GM13976 (cell line): Measurements from ENCODE around the gene QSOX2.

Source experiments
- DNase-seq: peaks from one replicate; pipeline ENCODE4 v3.0.0; 2012; ENCODE audit warnings: low spot score
- in situ Hi-C: fragments of 300-500 bp; cut with MboI; formaldehyde crosslinking; loops from one replicate; pipeline ENCODE4 v1.12.0; 2022; ENCODE audit warnings: low sequenced_read_pairs, mixed read lengths, inconsistent platforms; ENCODE audit not compliant: unreplicated experiment
- TF ChIP-seq, protein P1 (sequence below): IDR thresholded peaks from 2 replicates; pipeline ENCODE4 v1.5.1; 2012; ENCODE audit warnings: borderline replicate concordance, mild to moderate bottlenecking; ENCODE audit not compliant: insufficient read depth; ENCODE audit errors: extremely low read depth, missing control alignments, control extremely low read depth

Gene QSOX2

DNA sequence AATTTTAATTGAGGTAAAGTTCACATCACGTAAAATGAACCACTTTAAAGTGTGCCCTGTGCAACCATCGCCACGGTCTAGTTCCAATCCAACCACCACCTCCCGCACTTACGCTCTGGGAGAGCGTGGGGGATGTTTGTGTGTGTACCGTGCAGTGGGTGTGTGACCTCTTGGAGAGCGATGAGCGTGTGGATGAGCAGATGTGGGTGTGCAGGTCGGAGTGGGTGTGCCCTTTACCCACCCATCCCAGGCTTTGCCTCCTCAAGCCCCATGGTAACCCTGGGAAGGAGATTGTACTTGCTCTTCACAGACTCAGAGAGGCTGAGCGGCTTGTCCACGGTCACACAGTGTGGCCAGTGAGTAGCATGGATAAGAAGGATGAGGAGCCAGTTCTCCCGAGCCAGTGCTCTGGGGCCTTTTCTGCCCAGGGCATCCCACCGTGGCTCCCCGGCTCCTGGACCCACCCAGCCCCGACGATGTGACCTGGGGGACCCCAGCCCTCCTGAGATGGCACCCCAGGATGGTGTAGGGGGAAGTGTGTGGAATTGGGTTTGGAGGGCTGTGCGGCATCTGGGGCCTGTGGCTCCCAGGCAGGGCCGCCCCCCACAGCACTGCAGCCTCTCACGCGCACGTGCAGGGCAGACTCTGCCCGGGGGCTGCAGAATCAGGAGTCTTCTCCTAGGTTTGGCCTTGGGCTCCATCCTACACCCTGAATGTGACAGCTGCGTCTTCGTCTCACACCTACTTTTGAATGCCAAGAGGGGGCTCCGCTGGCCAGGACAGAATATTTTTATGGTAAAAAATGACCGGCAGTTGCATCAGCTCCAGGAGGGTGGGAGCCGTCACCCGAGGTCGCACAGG is 54.3 kb downstream of the QSOX2 start:
- TF ChIP-seq, protein P1, sequence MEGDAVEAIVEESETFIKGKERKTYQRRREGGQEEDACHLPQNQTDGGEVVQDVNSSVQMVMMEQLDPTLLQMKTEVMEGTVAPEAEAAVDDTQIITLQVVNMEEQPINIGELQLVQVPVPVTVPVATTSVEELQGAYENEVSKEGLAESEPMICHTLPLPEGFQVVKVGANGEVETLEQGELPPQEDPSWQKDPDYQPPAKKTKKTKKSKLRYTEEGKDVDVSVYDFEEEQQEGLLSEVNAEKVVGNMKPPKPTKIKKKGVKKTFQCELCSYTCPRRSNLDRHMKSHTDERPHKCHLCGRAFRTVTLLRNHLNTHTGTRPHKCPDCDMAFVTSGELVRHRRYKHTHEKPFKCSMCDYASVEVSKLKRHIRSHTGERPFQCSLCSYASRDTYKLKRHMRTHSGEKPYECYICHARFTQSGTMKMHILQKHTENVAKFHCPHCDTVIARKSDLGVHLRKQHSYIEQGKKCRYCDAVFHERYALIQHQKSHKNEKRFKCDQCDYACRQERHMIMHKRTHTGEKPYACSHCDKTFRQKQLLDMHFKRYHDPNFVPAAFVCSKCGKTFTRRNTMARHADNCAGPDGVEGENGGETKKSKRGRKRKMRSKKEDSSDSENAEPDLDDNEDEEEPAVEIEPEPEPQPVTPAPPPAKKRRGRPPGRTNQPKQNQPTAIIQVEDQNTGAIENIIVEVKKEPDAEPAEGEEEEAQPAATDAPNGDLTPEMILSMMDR: no peak
- in situ Hi-C loops: no loop called here
- no peak for DNase-seq

DNA sequence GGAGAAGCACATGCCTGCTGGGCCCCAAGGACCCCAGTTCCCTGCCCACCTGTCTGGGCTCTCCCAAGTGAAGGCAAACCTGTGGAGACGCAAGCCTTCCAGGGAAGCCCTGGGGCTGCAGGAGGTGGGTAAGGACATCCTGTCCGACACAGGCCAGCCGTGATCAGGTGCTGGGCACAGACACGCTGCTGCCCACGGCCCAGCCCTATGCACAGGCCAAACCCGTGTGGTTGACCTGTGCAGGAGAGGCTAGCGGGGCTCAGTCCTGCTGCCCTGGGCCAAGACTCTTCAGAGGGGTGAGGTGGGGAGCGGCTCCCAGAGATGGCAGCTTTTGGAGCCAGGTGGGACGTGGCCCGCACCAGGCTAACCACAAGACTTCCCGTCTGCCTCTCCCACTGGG is 55.0 kb downstream of the QSOX2 start:
- in situ Hi-C loops: no loop called here
- TF ChIP-seq, protein P1: no peak
- DNase-seq: no peak

DNA sequence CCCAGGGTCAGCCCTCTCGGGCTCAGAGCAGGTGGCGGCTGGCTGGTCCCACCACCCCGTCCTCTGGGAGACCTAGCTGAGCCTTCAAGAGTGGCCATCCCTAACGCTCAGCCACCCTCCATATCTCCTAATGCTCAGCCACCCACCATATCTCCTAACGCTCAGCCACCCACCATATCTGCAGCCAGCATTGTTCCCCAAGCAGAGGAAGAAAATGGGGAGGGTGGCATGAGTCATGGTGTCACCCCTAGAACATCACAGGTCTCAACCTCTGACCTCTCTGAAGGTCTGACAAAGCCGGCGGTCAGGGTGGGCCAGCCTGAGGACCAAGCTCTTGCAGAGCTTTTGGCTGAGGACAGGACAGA is 55.4 kb downstream of the QSOX2 start:
- TF ChIP-seq, protein P1: no peak
- DNase-seq: no peak
- in situ Hi-C loops: no loop called here

DNA sequence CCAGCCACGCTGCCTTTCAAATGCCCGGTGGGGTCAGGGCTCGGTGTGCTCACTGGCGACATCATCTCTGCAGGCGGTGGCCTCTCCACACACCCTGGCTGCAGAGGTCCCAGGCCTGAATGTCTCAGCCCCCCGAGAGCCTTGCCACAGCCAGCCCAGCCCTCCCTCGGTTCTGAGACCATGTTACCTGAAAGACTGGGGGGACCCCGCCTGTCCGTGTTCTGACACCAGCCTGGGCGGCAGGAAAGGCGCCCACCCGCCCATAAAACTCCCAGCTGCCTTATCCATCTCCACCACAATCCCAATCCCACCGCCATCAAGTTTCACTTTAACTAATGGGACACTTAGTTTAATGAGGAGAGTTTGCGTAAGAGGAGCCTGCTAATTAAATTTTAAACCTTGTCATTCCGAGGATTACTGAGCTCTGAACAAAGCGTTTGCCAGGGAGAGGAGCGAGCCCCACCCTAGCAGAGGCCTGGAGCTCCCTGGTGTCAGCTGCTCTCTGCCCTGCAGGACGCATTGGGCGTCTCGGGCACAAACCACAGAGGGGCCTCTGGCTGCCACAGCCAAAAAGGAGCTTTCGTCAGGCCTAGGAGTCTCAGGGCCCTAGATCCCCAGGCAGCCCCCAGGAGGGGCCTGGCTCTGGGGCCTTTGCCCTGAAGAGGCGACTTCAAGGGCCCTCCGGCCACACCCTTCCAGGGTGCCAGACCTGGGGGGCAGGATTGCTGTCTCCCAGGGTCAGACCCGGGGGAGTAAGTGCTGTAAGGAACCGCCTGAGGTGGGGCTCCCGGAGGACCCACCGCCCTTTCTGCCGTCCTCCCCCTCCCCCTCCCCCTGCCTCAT is 56.0 kb downstream of the QSOX2 start:
- in situ Hi-C loops: no loop called here
- TF ChIP-seq, protein P1: no peak
- no peak for DNase-seq

DNA sequence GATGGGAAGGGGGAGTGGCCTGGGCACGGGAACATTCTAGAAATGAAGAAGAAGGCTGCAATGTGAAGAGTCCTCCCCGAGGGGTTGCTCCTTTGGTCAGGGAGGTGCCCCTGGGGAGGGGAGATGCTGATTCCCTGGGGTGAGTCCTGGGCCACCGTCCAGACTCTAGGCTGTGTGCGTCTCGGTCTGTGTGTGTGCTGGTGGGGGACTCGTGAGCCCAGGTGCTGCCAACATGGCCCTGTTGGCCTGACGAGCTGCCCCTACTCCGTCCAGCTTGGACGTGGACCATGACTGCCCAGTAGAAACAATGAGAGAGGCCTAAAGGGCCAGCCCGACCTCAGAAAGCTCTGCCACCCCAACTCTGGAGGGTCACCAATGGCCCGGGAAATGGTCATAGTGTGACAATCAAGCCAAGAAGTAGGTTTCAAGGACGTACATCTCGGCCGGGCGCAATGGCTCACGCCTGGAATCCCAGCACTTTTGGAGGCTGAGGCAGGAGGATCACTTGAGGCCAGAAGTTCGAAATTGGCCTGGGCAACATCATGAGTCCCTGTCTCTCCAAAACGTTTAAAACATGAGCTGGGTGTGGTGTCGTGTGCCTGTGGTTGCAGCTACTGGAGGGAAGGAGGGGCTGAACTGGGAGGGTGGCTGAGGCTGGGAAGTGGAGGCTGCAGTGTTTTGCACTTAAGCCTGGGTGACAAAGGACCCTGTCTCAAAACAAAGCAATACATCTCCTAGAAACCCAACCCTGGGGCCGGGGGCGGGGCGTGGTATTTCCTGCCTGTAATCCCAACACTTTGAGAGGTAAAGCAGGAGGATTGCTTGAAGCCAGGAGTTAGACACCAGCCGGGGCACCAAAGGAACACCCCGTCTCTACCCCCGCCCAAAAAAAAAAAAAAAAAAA is 57.7 kb downstream of the QSOX2 start:
- in situ Hi-C loops: no loop called here

More for the DNA sequence above, 57.7 kb downstream of the QSOX2 start:
- TF ChIP-seq, protein P1: no peak
- no peak for DNase-seq
